WTC11 (cell line): ENCODE measurements around the gene CDIP1. TPM values are rescaled to one million over a fixed set of nuclear protein-coding genes. Genes with fewer than 3 reads are reported as not detected.

Source experiments
- ATAC-seq: fragments of 200-7000 bp; cut with Tn5 transposase; 2 replicates; pipeline ENCODE4 v1.10.0; 2021; ENCODE audit warnings: mild to moderate bottlenecking, moderate library complexity
- CTCF ChIA-PET: fragments of 300-600 bp; sonication (Branson Sonifier 250); formaldehyde crosslinking; loops from one replicate; lab custom pipeline; 2021; ENCODE audit warnings: antibody characterized with exemption; lab: Charles Lee
- POLR2A ChIA-PET: fragments of 350-600 bp; sonication (Branson Sonifier 250); formaldehyde crosslinking; loops from one replicate; lab custom pipeline; 2021; ENCODE audit warnings: antibody characterized with exemption; lab: Charles Lee
- DNase-seq: peaks from one replicate; pipeline ENCODE4 v3.0.0; 2021; ENCODE audit warnings: low spot score
- H3K27ac Mint-ChIP-seq: 2 replicates; pipeline ENCODE4 v1.8.0; 2021; ENCODE audit warnings: mixed read lengths
- H3K27me3 Mint-ChIP-seq: 2 replicates; pipeline ENCODE4 v1.8.0; 2021; ENCODE audit warnings: low read depth, mild to moderate bottlenecking, moderate library complexity, mixed read lengths
- H3K36me3 Mint-ChIP-seq: 2 replicates; pipeline ENCODE4 v1.8.0; 2021; ENCODE audit warnings: mixed read lengths
- H3K4me1 Mint-ChIP-seq: 2 replicates; pipeline ENCODE4 v1.8.0; 2022; ENCODE audit warnings: mixed read lengths
- H3K4me3 Mint-ChIP-seq: 2 replicates; pipeline ENCODE4 v1.8.0; 2021; ENCODE audit warnings: mild to moderate bottlenecking, moderate library complexity, mixed read lengths
- H3K9me3 Mint-ChIP-seq: 2 replicates; pipeline ENCODE4 v1.8.0; 2021; ENCODE audit warnings: mixed read lengths
- CREM ChIP-seq: sonication (generic); formaldehyde crosslinking; IDR thresholded peaks from 2 replicates; pipeline ENCODE4 v1.8.1; 2022; ENCODE audit warnings: mild to moderate bottlenecking, missing genetic modification reagents, moderate library complexity
- FOXJ3 ChIP-seq: sonication (generic); formaldehyde crosslinking; IDR thresholded peaks from 2 replicates; pipeline ENCODE4 v1.9.0; 2021; ENCODE audit warnings: missing genetic modification reagents, mild to moderate bottlenecking, borderline replicate concordance
- NR3C1 ChIP-seq: sonication (generic); formaldehyde crosslinking; conservative IDR thresholded peaks from 2 replicates; pipeline ENCODE4 v1.8.1; 2023; ENCODE audit warnings: low read depth, mild to moderate bottlenecking, missing genetic modification reagents
- RELA ChIP-seq: sonication (generic); formaldehyde crosslinking; IDR thresholded peaks from 2 replicates; pipeline ENCODE4 v1.8.1; 2022; ENCODE audit warnings: missing genetic modification reagents, mild to moderate bottlenecking, borderline replicate concordance
- SMAD4 ChIP-seq: sonication (generic); formaldehyde crosslinking; IDR thresholded peaks from 2 replicates; pipeline ENCODE4 v1.8.0; 2022; ENCODE audit warnings: mild to moderate bottlenecking, missing genetic modification reagents
- TEAD1 ChIP-seq: sonication (generic); formaldehyde crosslinking; IDR thresholded peaks from 2 replicates; pipeline ENCODE4 v1.8.0; 2022; ENCODE audit warnings: mild to moderate bottlenecking, missing genetic modification reagents
- total RNA-seq: library from RNA; stranded (reverse); gene quantifications from 3 replicates; pipeline ENCODE4 v1.2.3, GENCODE V29; 2021
- TF ChIP-seq, protein P1 (sequence below): sonication (generic); formaldehyde crosslinking; conservative IDR thresholded peaks from 2 replicates; pipeline ENCODE4 v1.8.1; 2022; ENCODE audit warnings: mild to moderate bottlenecking, missing genetic modification reagents
- TF ChIP-seq, protein P2 (sequence below): fragments of 200-600 bp; IDR thresholded peaks from 2 replicates; pipeline ENCODE4 v1.8.0; 2022; ENCODE audit warnings: antibody characterized with exemption
- TF ChIP-seq, protein P3 (sequence below): fragments of 250-450 bp; sonication (Bioruptor Pico); IDR thresholded peaks from 2 replicates; pipeline ENCODE4 v1.9.0; 2021; ENCODE audit warnings: mild to moderate bottlenecking
- TF ChIP-seq, protein P4 (sequence below): sonication (generic); formaldehyde crosslinking; IDR thresholded peaks from 2 replicates; pipeline ENCODE4 v1.8.0; 2023; ENCODE audit warnings: missing genetic modification reagents, mild to moderate bottlenecking, borderline replicate concordance
- TF ChIP-seq, protein P5 (sequence below): sonication (generic); formaldehyde crosslinking; IDR thresholded peaks from 2 replicates; pipeline ENCODE4 v1.8.0; 2022; ENCODE audit warnings: missing genetic modification reagents

The CDIP1 gene
- total RNA-seq, 1 experiment from 2014 or later, result 68.9 TPM

DNA sequence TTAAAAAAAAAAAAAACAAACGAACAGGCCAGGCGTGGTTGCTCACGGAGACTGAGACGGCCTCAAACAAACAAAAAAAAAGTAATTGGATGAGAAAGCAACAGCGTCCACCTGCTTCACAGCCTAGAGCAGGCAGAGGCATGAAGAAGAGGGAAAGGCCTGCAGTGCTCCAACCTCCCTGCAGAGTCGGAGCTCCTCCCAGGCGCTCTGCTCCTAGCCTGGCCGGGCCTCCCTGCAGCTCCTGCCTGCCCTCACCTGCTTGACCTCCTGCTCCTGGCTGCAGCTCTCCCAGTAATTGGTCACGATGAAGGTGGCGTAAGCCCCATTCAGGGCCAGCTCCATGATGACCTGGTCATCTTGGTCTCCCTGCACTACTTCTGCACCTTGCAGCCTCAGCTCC is 69.6 kb downstream of the CDIP1 start (continued):
- TF ChIP-seq RELA (CRISPR knock-in tag), result no peak
- TF ChIP-seq, protein P1, sequence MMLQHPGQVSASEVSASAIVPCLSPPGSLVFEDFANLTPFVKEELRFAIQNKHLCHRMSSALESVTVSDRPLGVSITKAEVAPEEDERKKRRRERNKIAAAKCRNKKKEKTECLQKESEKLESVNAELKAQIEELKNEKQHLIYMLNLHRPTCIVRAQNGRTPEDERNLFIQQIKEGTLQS, result no peak

DNA sequence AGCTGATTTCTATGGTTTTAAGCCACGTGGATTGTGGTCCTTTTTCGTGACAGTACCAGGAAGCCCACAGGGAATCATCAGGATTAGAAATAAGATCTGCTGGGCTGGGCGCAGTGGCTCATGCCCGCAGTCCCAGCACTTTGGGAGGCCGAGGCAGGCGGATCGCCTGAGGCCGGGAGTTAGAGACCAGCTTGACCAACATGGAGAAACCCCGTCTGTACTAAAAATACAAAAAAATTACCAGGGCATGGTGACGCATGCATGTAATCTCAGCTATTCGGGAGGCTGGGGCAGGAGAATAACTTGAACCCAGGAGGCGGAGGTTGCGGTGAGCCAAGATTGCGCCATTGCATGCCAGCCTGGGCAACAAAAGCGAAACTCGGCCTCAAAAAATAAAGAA is 70.7 kb downstream of the CDIP1 start:
- DNase-seq (no peak), ATAC-seq (no peak)
- ChIA-PET CTCF (interaction anchor here (0.6 to 1.0 kb wide), 2 partner anchors 8 to 82 kb away, joined by 3 read pairs; partner anchors contain the start of gene HMOX2), POLR2A (no interaction called here)
- TF ChIP-seq, protein P2, sequence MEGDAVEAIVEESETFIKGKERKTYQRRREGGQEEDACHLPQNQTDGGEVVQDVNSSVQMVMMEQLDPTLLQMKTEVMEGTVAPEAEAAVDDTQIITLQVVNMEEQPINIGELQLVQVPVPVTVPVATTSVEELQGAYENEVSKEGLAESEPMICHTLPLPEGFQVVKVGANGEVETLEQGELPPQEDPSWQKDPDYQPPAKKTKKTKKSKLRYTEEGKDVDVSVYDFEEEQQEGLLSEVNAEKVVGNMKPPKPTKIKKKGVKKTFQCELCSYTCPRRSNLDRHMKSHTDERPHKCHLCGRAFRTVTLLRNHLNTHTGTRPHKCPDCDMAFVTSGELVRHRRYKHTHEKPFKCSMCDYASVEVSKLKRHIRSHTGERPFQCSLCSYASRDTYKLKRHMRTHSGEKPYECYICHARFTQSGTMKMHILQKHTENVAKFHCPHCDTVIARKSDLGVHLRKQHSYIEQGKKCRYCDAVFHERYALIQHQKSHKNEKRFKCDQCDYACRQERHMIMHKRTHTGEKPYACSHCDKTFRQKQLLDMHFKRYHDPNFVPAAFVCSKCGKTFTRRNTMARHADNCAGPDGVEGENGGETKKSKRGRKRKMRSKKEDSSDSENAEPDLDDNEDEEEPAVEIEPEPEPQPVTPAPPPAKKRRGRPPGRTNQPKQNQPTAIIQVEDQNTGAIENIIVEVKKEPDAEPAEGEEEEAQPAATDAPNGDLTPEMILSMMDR, result no peak
- TF ChIP-seq CREM (CRISPR knock-in tag) (no peak), SMAD4 (CRISPR knock-in tag) (no peak), NR3C1 (no peak), TEAD1 (no peak), FOXJ3 (no peak)
- TF ChIP-seq, protein P1, result no peak
- TF ChIP-seq, protein P3, sequence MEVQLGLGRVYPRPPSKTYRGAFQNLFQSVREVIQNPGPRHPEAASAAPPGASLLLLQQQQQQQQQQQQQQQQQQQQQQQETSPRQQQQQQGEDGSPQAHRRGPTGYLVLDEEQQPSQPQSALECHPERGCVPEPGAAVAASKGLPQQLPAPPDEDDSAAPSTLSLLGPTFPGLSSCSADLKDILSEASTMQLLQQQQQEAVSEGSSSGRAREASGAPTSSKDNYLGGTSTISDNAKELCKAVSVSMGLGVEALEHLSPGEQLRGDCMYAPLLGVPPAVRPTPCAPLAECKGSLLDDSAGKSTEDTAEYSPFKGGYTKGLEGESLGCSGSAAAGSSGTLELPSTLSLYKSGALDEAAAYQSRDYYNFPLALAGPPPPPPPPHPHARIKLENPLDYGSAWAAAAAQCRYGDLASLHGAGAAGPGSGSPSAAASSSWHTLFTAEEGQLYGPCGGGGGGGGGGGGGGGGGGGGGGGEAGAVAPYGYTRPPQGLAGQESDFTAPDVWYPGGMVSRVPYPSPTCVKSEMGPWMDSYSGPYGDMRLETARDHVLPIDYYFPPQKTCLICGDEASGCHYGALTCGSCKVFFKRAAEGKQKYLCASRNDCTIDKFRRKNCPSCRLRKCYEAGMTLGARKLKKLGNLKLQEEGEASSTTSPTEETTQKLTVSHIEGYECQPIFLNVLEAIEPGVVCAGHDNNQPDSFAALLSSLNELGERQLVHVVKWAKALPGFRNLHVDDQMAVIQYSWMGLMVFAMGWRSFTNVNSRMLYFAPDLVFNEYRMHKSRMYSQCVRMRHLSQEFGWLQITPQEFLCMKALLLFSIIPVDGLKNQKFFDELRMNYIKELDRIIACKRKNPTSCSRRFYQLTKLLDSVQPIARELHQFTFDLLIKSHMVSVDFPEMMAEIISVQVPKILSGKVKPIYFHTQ (CRISPR knock-in tag), result no peak
- TF ChIP-seq, protein P4, sequence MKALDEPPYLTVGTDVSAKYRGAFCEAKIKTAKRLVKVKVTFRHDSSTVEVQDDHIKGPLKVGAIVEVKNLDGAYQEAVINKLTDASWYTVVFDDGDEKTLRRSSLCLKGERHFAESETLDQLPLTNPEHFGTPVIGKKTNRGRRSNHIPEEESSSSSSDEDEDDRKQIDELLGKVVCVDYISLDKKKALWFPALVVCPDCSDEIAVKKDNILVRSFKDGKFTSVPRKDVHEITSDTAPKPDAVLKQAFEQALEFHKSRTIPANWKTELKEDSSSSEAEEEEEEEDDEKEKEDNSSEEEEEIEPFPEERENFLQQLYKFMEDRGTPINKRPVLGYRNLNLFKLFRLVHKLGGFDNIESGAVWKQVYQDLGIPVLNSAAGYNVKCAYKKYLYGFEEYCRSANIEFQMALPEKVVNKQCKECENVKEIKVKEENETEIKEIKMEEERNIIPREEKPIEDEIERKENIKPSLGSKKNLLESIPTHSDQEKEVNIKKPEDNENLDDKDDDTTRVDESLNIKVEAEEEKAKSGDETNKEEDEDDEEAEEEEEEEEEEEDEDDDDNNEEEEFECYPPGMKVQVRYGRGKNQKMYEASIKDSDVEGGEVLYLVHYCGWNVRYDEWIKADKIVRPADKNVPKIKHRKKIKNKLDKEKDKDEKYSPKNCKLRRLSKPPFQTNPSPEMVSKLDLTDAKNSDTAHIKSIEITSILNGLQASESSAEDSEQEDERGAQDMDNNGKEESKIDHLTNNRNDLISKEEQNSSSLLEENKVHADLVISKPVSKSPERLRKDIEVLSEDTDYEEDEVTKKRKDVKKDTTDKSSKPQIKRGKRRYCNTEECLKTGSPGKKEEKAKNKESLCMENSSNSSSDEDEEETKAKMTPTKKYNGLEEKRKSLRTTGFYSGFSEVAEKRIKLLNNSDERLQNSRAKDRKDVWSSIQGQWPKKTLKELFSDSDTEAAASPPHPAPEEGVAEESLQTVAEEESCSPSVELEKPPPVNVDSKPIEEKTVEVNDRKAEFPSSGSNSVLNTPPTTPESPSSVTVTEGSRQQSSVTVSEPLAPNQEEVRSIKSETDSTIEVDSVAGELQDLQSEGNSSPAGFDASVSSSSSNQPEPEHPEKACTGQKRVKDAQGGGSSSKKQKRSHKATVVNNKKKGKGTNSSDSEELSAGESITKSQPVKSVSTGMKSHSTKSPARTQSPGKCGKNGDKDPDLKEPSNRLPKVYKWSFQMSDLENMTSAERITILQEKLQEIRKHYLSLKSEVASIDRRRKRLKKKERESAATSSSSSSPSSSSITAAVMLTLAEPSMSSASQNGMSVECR (CRISPR knock-in tag), result no peak
- TF ChIP-seq, protein P5, sequence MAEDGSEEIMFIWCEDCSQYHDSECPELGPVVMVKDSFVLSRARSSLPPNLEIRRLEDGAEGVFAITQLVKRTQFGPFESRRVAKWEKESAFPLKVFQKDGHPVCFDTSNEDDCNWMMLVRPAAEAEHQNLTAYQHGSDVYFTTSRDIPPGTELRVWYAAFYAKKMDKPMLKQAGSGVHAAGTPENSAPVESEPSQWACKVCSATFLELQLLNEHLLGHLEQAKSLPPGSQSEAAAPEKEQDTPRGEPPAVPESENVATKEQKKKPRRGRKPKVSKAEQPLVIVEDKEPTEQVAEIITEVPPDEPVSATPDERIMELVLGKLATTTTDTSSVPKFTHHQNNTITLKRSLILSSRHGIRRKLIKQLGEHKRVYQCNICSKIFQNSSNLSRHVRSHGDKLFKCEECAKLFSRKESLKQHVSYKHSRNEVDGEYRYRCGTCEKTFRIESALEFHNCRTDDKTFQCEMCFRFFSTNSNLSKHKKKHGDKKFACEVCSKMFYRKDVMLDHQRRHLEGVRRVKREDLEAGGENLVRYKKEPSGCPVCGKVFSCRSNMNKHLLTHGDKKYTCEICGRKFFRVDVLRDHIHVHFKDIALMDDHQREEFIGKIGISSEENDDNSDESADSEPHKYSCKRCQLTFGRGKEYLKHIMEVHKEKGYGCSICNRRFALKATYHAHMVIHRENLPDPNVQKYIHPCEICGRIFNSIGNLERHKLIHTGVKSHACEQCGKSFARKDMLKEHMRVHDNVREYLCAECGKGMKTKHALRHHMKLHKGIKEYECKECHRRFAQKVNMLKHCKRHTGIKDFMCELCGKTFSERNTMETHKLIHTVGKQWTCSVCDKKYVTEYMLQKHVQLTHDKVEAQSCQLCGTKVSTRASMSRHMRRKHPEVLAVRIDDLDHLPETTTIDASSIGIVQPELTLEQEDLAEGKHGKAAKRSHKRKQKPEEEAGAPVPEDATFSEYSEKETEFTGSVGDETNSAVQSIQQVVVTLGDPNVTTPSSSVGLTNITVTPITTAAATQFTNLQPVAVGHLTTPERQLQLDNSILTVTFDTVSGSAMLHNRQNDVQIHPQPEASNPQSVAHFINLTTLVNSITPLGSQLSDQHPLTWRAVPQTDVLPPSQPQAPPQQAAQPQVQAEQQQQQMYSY (CRISPR knock-in tag), result no peak
- H3K4me1 Mint-ChIP-seq, result peaks cover under 1% of the 10 kb centered on the region
- no peaks in the 10 kb centered on the region for H3K9me3 Mint-ChIP-seq
- no peaks in the 10 kb centered on the region for H3K27me3 Mint-ChIP-seq
- no peak overlapping the region for H3K4me3 Mint-ChIP-seq
- H3K27ac Mint-ChIP-seq, result no peak overlapping the region
- peaks cover 41% of the 10 kb centered on the region for H3K36me3 Mint-ChIP-seq
